GM06990 (cell line): ENCODE results near the gene SLC44A5.
A peak's percentile ranks its signal among the peaks of the same experiment; 100 is the strongest.

Source experiments
- DNase-seq: peaks from one replicate; pipeline ENCODE4 v3.0.0-alpha.2; 2011; ENCODE audit not compliant: insufficient read length; ENCODE audit errors: extremely low read depth
- H3K27me3 ChIP-seq: replicated peaks from 2 replicates; pipeline ENCODE4 v1.6.0; 2011; ENCODE audit warnings: low read length; ENCODE audit not compliant: control insufficient read depth, insufficient read depth
- H3K36me3 ChIP-seq: 2 replicates; pipeline ENCODE4 v1.5.1; 2011; ENCODE audit warnings: low read length; ENCODE audit not compliant: control insufficient read depth, insufficient read depth
- H3K4me3 ChIP-seq: replicated peaks from 2 replicates; pipeline ENCODE4 v1.5.1; 2011; ENCODE audit warnings: low read depth, mild to moderate bottlenecking, control low read depth, low read length
- CTCF ChIP-seq: IDR thresholded peaks from 2 replicates; pipeline ENCODE4 v1.5.1; 2011; ENCODE audit warnings: low read length, control low read depth, mild to moderate bottlenecking, inconsistent platforms; ENCODE audit not compliant: insufficient read depth, poor library complexity, severe bottlenecking

Gene SLC44A5

GRCh38 chr1:75243124-75243523 lies 367.8 kb downstream of the SLC44A5 start:
- Histone ChIP-seq H3K27me3 (no peaks in the 10 kb centered on the region), H3K36me3 (no peaks in the 10 kb centered on the region), H3K4me3 (no peak overlapping the region)
- TF ChIP-seq CTCF: no peak
- DNase-seq: no peak

DNA sequence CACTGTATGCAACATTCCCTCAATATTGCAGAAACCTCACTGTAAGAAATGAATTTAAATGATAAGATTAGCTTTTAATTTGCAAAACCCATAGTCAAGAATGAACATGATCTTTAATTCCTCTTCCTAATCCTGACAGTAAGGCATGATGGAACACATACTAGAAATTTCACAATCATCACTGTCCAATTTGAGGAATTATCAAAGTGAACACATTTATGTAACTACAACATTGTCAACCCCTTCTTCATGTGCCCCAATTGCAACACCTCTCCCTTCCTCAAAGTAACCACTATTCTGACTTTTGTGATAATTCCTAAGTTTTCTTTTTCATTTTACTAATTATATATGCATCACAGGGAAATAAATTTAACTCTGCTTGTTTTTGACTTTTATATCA lies 373.6 kb downstream of the SLC44A5 start:
- DNase-seq: no peak
- Histone ChIP-seq H3K27me3 (no peaks in the 10 kb centered on the region), H3K36me3 (no peaks in the 10 kb centered on the region), H3K4me3 (no peak overlapping the region)
- no peak for TF ChIP-seq CTCF

DNA sequence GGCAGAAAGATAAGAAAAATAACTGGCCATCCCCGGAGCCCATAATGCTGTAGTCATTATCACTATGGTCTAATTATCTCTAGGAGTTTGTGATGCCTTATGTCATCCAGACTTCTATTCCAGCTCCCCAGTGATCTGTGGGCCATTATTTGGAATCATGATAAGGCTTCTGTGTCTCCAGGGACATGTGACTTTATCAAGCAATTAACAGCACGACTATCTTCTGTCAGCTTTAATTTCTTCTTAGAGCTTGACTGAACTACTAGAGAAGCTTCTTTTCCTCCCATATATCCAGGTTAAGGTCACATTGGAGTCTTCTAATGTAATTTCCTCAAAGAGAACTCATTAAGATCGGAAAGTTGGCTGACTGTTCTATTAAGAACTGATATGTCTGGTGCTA lies 376.4 kb downstream of the SLC44A5 start:
- no peak for TF ChIP-seq CTCF
- Histone ChIP-seq H3K27me3 (no peaks in the 10 kb centered on the region), H3K36me3 (no peaks in the 10 kb centered on the region), H3K4me3 (no peak overlapping the region)
- DNase-seq: no peak

- TF ChIP-seq CTCF: peak; percentile 56
- no peaks in the 10 kb centered on the region for H3K36me3 ChIP-seq
- no peaks in the 10 kb centered on the region for H3K27me3 ChIP-seq
- DNase-seq: no peak
- H3K4me3 ChIP-seq: no peak overlapping the region
Observed at GRCh38 chr1:75233302-75233929, 377.5 kb downstream of the SLC44A5 start.

DNA sequence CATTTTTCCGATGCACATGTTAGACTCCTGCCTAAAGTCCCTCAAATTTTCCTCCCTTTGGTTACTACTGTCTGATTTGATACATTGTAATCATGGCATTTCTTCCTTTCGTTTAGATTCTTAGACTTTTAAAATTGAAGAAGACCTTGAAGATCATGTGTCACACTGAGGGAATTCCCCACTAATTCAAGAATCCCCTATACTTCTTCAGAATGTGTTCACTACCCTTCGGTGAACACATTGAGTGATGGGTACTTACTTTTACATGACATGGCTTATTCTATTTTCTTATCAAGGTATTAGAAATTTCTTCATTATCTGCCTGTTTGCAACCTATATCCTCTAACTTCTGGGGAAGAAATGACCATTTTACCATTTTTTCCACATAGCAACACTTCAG lies 390.8 kb downstream of the SLC44A5 start:
- no peak for DNase-seq
- no peak for TF ChIP-seq CTCF
- Histone ChIP-seq H3K36me3 (no peaks in the 10 kb centered on the region), H3K27me3 (no peaks in the 10 kb centered on the region), H3K4me3 (no peak overlapping the region)

- H3K4me3 ChIP-seq: no peak overlapping the region
- H3K36me3 ChIP-seq: no peaks in the 10 kb centered on the region
- no peaks in the 10 kb centered on the region for H3K27me3 ChIP-seq
- DNase-seq: no peak
- TF ChIP-seq CTCF: no peak
Observed at GRCh38 chr1:75214017-75214416, 396.9 kb downstream of the SLC44A5 start.
